ENCODE results near the gene ENC1.

The ENC1 gene

GRCh38 chr5:74665273-74665672, 24.7 kb upstream of the ENC1 start:
- TF ChIP-seq CTCF (IDR thresholded peaks at IDR 0.05; ENCODE audit: low read depth, low read length, missing control alignments) = no peak
- no peak overlapping the region for H3K4me3 ChIP-seq (replicated peaks; ENCODE audit: low read depth, low read length)
- no peak for DNase-seq (ENCODE audit: extremely low read depth, low read depth)

GRCh38 chr5:74664551-74664950, 24.0 kb upstream of the ENC1 start:
- TF ChIP-seq CTCF (IDR thresholded peaks at IDR 0.05; ENCODE audit: low read depth, low read length, missing control alignments) = no peak
- no peak for DNase-seq (ENCODE audit: extremely low read depth, low read depth)
- no peak overlapping the region for H3K4me3 ChIP-seq (replicated peaks; ENCODE audit: low read depth, low read length)

GRCh38 chr5:74660873-74661272, 20.3 kb upstream of the ENC1 start:
- no peak overlapping the region for H3K4me3 ChIP-seq (replicated peaks; ENCODE audit: low read depth, low read length)
- no peak for DNase-seq (ENCODE audit: extremely low read depth, low read depth)
- TF ChIP-seq CTCF (IDR thresholded peaks at IDR 0.05; ENCODE audit: low read depth, low read length, missing control alignments) = no peak

GRCh38 chr5:74660140-74660539, 19.6 kb upstream of the ENC1 start:
- DNase-seq (ENCODE audit: extremely low read depth, low read depth) = no peak
- no peak overlapping the region for H3K4me3 ChIP-seq (replicated peaks; ENCODE audit: low read depth, low read length)

GRCh38 chr5:74659172-74659571, 18.6 kb upstream of the ENC1 start:
- TF ChIP-seq CTCF (IDR thresholded peaks at IDR 0.05; ENCODE audit: low read depth, low read length, missing control alignments) = no peak
- H3K4me3 ChIP-seq (replicated peaks; ENCODE audit: low read depth, low read length) = no peak overlapping the region
- DNase-seq (ENCODE audit: extremely low read depth, low read depth) = no peak

More at GRCh38 chr5:74660140-74660539, 19.6 kb upstream of the ENC1 start:
- TF ChIP-seq CTCF (IDR thresholded peaks at IDR 0.05; ENCODE audit: low read depth, low read length, missing control alignments) = no peak

- H3K4me3 ChIP-seq (replicated peaks; ENCODE audit: low read depth, low read length) = no peak overlapping the region
- no peak for DNase-seq (ENCODE audit: extremely low read depth, low read depth)
- TF ChIP-seq CTCF (IDR thresholded peaks at IDR 0.05; ENCODE audit: low read depth, low read length, missing control alignments) = no peak
These were observed 16.6 kb upstream of the ENC1 start for GRCh38 chr5:74657165-74657564.

- H3K4me3 ChIP-seq (replicated peaks; ENCODE audit: low read depth, low read length) = no peak overlapping the region
- DNase-seq (ENCODE audit: extremely low read depth, low read depth) = no peak
- no peak for TF ChIP-seq CTCF (IDR thresholded peaks at IDR 0.05; ENCODE audit: low read depth, low read length, missing control alignments)
These were observed 15.2 kb upstream of the ENC1 start for GRCh38 chr5:74655716-74656115.

Measured in HFF-Myc (cell line).